GM18511 (cell line): ENCODE data around the gene OR4F17.
"Not testable (repeated sequence)": the region's sequence is repeated elsewhere in the genome, so short reads cannot be mapped to it uniquely, and the experiment has no call there.

Experiments used
- ATAC-seq: cut with Tn5 transposase; IDR thresholded peaks from one replicate; pipeline ENCODE4 v1.9.1; 2021; ENCODE audit warnings: mild to moderate bottlenecking, moderate library complexity; ENCODE audit not compliant: unreplicated experiment

The OR4F17 gene

GRCh38 chr19:106804-107203 is at the start of gene OR4F17:
Gene OR4F17, plus strand, starts transcription at chr19:107104. Its CDS starts 3,575 bp downstream, at chr19:110679.
- ATAC-seq = not testable (repeated sequence)

GRCh38 chr19:70793-71192 is 36.1 kb upstream of the OR4F17 start:
- not testable (repeated sequence) for ATAC-seq

GRCh38 chr19:82864-83263 is 24.0 kb upstream of the OR4F17 start:
- not testable (repeated sequence) for ATAC-seq

- ATAC-seq = not testable (repeated sequence)
These were observed 23.3 kb upstream of the OR4F17 start for GRCh38 chr19:83626-84025.

GRCh38 chr19:90678-91077 is 16.2 kb upstream of the OR4F17 start:
- not testable (repeated sequence) for ATAC-seq

GRCh38 chr19:94794-95193 is 12.1 kb upstream of the OR4F17 start:
- ATAC-seq = not testable (repeated sequence)

GRCh38 chr19:97647-98046 is 9.3 kb upstream of the OR4F17 start:
- ATAC-seq = not testable (repeated sequence)

GRCh38 chr19:120443-121140 is 13.7 kb downstream of the OR4F17 start:
- ATAC-seq = not testable (repeated sequence)
